ENCODE measurements around the gene DAPP1. TPM values are rescaled to one million over a fixed set of nuclear protein-coding genes. Genes with fewer than 3 reads are reported as not detected.

DAPP1 gene
- total and polyA plus RNA-seq, 2 donors (not counting 3 experiments of a cell fraction or from before 2014, with no cell fraction given): not detected

GRCh38 chr4:99811850-99812249 lies 4.8 kb upstream of the DAPP1 start:
- no peaks in the 10 kb centered on the region for H3K36me3 ChIP-seq (ENCODE audit: control insufficient read depth in 2 of 2, extremely low read depth in 1 of 2, insufficient read depth in 2 of 2, low read length in 2 of 2)
- H3K9me3 ChIP-seq (replicated peaks; ENCODE audit: control insufficient read depth, insufficient read depth, low read length): no peaks in the 10 kb centered on the region
- H3K9ac ChIP-seq (replicated peaks; ENCODE audit: extremely low read depth, insufficient read depth, low read length): no peak overlapping the region
- H3K79me2 ChIP-seq (ENCODE audit: control insufficient read depth, insufficient read depth, low read length): no peaks in the 10 kb centered on the region
- H3K4me1 ChIP-seq (ENCODE audit: control insufficient read depth, extremely low read depth, insufficient read depth, low read length): no peaks in the 10 kb centered on the region
- no TSS peak for BruUV-seq (replicated peaks)
- dilution Hi-C loops (cut with MboI; ENCODE audit: extremely low pct_ligation_motif_present, low sequenced_read_pairs): no loop called here
- no peaks in the 10 kb centered on the region for H3K9me1 ChIP-seq (replicated peaks; ENCODE audit: control insufficient read depth, extremely low read depth, insufficient read depth, low read length)
- ChIA-PET CTCF (interaction anchor here (0.6 to 1.7 kb wide), 21 partner anchors 9 to 401 kb away, joined by 3 to 55 read pairs (median 4); partner anchors contain the start of gene DNAJB14), POLR2A (interaction anchor here (1.0 kb wide), 1 partner anchor 137 kb away, joined by 3 read pairs; no protein-coding TSS in a partner anchor)
- intact Hi-C loops (cut with micrococcal nuclease): loop anchor here (1.0 to 2.0 kb wide), 3 partner anchors 73 to 251 kb away; no protein-coding TSS in a partner anchor
- no peak overlapping the region for H3K27ac ChIP-seq (ENCODE audit: insufficient read depth, low read depth, low read length)
- no peak overlapping the region for H2AFZ ChIP-seq (ENCODE audit: low read depth, low read length)
- DNase-seq (ENCODE audit: low read depth, low spot score): peak; percentile 40
- no peak overlapping the region for H3K4me2 ChIP-seq (ENCODE audit: insufficient read depth, low read length)
- no peak overlapping the region for H3K4me3 ChIP-seq (replicated peaks in 1 of 3; ENCODE audit: insufficient read depth in 1 of 3, low read depth in 1 of 3, low read length in 3 of 3)
- H3K27me3 ChIP-seq (ENCODE audit: control insufficient read depth in 2 of 2, insufficient read depth in 2 of 2, low read length in 2 of 2): no peaks in the 10 kb centered on the region
- no peak for FAIRE-seq
- TF ChIP-seq GATA2 (IDR thresholded peaks at IDR 0.05; ENCODE audit: insufficient read depth, insufficient read length, low read depth, low read length): no peak
- TF ChIP-seq CTCF (IDR thresholded peaks at IDR 0.05; ENCODE audit: extremely low read depth in 1 of 2, insufficient read depth in 1 of 2, low read depth in 1 of 2, low read length in 2 of 2): peak; percentile 24 to 31
- H4K20me1 ChIP-seq (replicated peaks; ENCODE audit: control insufficient read depth, extremely low read depth, insufficient read depth, low read length): no peaks in the 10 kb centered on the region

- Histone ChIP-seq H3K9me3 (replicated peaks; ENCODE audit: control insufficient read depth, insufficient read depth, low read length) (no peaks in the 10 kb centered on the region), H3K27me3 (ENCODE audit: control insufficient read depth in 2 of 2, insufficient read depth in 2 of 2, low read length in 2 of 2) (peaks cover 0 to 2% of the 10 kb centered on the region in 2 experiments), H3K79me2 (ENCODE audit: control insufficient read depth, insufficient read depth, low read length) (no peaks in the 10 kb centered on the region), H3K4me1 (ENCODE audit: control insufficient read depth, extremely low read depth, insufficient read depth, low read length) (no peaks in the 10 kb centered on the region), H3K27ac (ENCODE audit: insufficient read depth, low read depth, low read length) (no peak overlapping the region), H3K4me3 (replicated peaks in 1 of 3; ENCODE audit: insufficient read depth in 1 of 3, low read depth in 1 of 3, low read length in 3 of 3) (no peak overlapping the region), H3K4me2 (ENCODE audit: insufficient read depth, low read length) (no peak overlapping the region), H3K9me1 (replicated peaks; ENCODE audit: control insufficient read depth, extremely low read depth, insufficient read depth, low read length) (no peaks in the 10 kb centered on the region), H2AFZ (ENCODE audit: low read depth, low read length) (no peak overlapping the region), H3K36me3 (ENCODE audit: control insufficient read depth in 2 of 2, extremely low read depth in 1 of 2, insufficient read depth in 2 of 2, low read length in 2 of 2) (no peaks in the 10 kb centered on the region), H3K9ac (replicated peaks; ENCODE audit: extremely low read depth, insufficient read depth, low read length) (no peak overlapping the region), H4K20me1 (replicated peaks; ENCODE audit: control insufficient read depth, extremely low read depth, insufficient read depth, low read length) (no peaks in the 10 kb centered on the region)
- intact Hi-C loops (cut with micrococcal nuclease): no loop called here
- DNase-seq (ENCODE audit: low read depth, low spot score): no peak
- ChIA-PET POLR2A (no interaction called here), CTCF (no interaction called here)
- FAIRE-seq: no peak
- dilution Hi-C loops (cut with MboI; ENCODE audit: extremely low pct_ligation_motif_present, low sequenced_read_pairs): no loop called here
- TF ChIP-seq POLR2A (IDR thresholded peaks at IDR 0.05; ENCODE audit: low read depth, low read length) (no peak), FOS (IDR thresholded peaks at IDR 0.05; ENCODE audit: borderline replicate concordance, insufficient read depth, low read length) (no peak), MYC (IDR thresholded peaks at IDR 0.05; ENCODE audit: low read depth, low read length) (no peak), POLR2AphosphoS5 (IDR thresholded peaks at IDR 0.05; ENCODE audit: insufficient read depth, low read depth, low read length) (no peak), GATA2 (IDR thresholded peaks at IDR 0.05; ENCODE audit: insufficient read depth, insufficient read length, low read depth, low read length) (no peak), MAX (IDR thresholded peaks at IDR 0.05; ENCODE audit: insufficient read depth, insufficient read length) (no peak), EZH2 (IDR thresholded peaks at IDR 0.05; ENCODE audit: borderline replicate concordance, low read depth, low read length, severe bottlenecking) (no peak), CTCF (IDR thresholded peaks at IDR 0.05; ENCODE audit: extremely low read depth in 1 of 2, insufficient read depth in 1 of 2, low read depth in 1 of 2, low read length in 2 of 2) (no peak), JUN (IDR thresholded peaks at IDR 0.05; ENCODE audit: borderline replicate concordance, insufficient read depth, insufficient read length, low read depth) (no peak)
- BruUV-seq (replicated peaks): no TSS peak
Observed at GRCh38 chr4:99815597-99816011, 1.0 kb upstream of the DAPP1 start.
